ENCODE measurements around the gene PSMC2.

The PSMC2 gene

GRCh38 chr7:103347507-103348267 lies at the start of gene PSMC2:
TSS of gene PSMC2 (plus strand) at chr7:103347643. CDS start at chr7:103347712, 69 bp downstream.
- peak; percentile 60 to 72 (median 65) for DNase-seq (ENCODE audit: low read depth in 3 of 3)

- no peak for DNase-seq (ENCODE audit: low read depth in 3 of 3)
Observed at GRCh38 chr7:103297837-103298179, 49.6 kb upstream of the PSMC2 start.

GRCh38 chr7:103299660-103300059 lies 47.8 kb upstream of the PSMC2 start:
- no peak for DNase-seq (ENCODE audit: low read depth in 3 of 3)

- DNase-seq (ENCODE audit: low read depth in 3 of 3), result no peak
Observed at GRCh38 chr7:103301441-103301840, 46.0 kb upstream of the PSMC2 start.

- no peak for DNase-seq (ENCODE audit: low read depth in 3 of 3)
Observed at GRCh38 chr7:103307503-103308231, 39.8 kb upstream of the PSMC2 start.

GRCh38 chr7:103314852-103315251 lies 32.6 kb upstream of the PSMC2 start:
- DNase-seq (ENCODE audit: low read depth in 3 of 3), result no peak

GRCh38 chr7:103316380-103316941 lies 31.0 kb upstream of the PSMC2 start:
- DNase-seq (ENCODE audit: low read depth in 3 of 3), result no peak

- DNase-seq (ENCODE audit: low read depth in 3 of 3), result no peak
Observed at GRCh38 chr7:103317009-103317408, 30.4 kb upstream of the PSMC2 start.

GRCh38 chr7:103325744-103326143 lies 21.7 kb upstream of the PSMC2 start:
- DNase-seq (ENCODE audit: low read depth in 3 of 3), result no peak

GRCh38 chr7:103336761-103337160 lies 10.7 kb upstream of the PSMC2 start:
- DNase-seq (ENCODE audit: low read depth in 3 of 3), result no peak

GRCh38 chr7:103338864-103339263 lies 8.6 kb upstream of the PSMC2 start:
- DNase-seq (ENCODE audit: low read depth in 3 of 3), result no peak

- DNase-seq (ENCODE audit: low read depth in 3 of 3), result no peak
Observed at GRCh38 chr7:103341466-103341865, 6.0 kb upstream of the PSMC2 start.

- DNase-seq (ENCODE audit: low read depth in 3 of 3), result no peak
Observed at GRCh38 chr7:103343332-103343731, 4.1 kb upstream of the PSMC2 start.

GRCh38 chr7:103343758-103344452 lies 3.5 kb upstream of the PSMC2 start:
- DNase-seq (ENCODE audit: low read depth in 3 of 3), result peak in 1 of 3 donors; percentile 28

GRCh38 chr7:103344453-103345149 lies 2.8 kb upstream of the PSMC2 start, which contains the start of gene DNAJC2:
TSS of gene DNAJC2 (minus strand) at chr7:103344767. CDS start at chr7:103344622, 145 bp downstream.
- peak; percentile 69 to 80 (median 77) for DNase-seq (ENCODE audit: low read depth in 3 of 3)

GRCh38 chr7:103346396-103346795 lies 1.0 kb upstream of the PSMC2 start:
- DNase-seq (ENCODE audit: low read depth in 3 of 3), result no peak

- DNase-seq (ENCODE audit: low read depth in 3 of 3), result no peak
Observed at GRCh38 chr7:103348452-103348851, 1.0 kb downstream of the PSMC2 start.

GRCh38 chr7:103348959-103349358 lies 1.5 kb downstream of the PSMC2 start:
- no peak for DNase-seq (ENCODE audit: low read depth in 3 of 3)

- DNase-seq (ENCODE audit: low read depth in 3 of 3), result no peak
Observed at GRCh38 chr7:103349805-103350204, 2.4 kb downstream of the PSMC2 start.

GRCh38 chr7:103369432-103369831 lies 22.0 kb downstream of the PSMC2 start:
- DNase-seq (ENCODE audit: low read depth in 3 of 3), result no peak

GRCh38 chr7:103373866-103374643 lies 26.6 kb downstream of the PSMC2 start:
- no peak for DNase-seq (ENCODE audit: low read depth in 3 of 3)
